ENCODE measurements around the gene MN1.

Gene MN1

GRCh38 chr22:27727673-27728451 is 73.7 kb downstream of the MN1 start:
- peak overlapping the region in 16 of 21 experiments; percentile 19 to 84 (median 70) for H3K27ac ChIP-seq
- no peak overlapping the region for H3K4me3 ChIP-seq

- no peak overlapping the region for H3K4me3 ChIP-seq
- peak overlapping the region in 19 of 21 experiments; percentile 6 to 84 (median 63) for H3K27ac ChIP-seq
Observed at GRCh38 chr22:27726686-27727449, 74.7 kb downstream of the MN1 start.

- Histone ChIP-seq H3K4me3 (no peak overlapping the region), H3K27ac (peak overlapping the region in 18 of 21 experiments; percentile 6 to 84 (median 48))
Observed at GRCh38 chr22:27726331-27726685, 75.2 kb downstream of the MN1 start.

- Histone ChIP-seq H3K4me3 (no peak overlapping the region), H3K27ac (peak overlapping the region in 14 of 21 experiments; percentile 17 to 84 (median 56))
Observed at GRCh38 chr22:27725661-27726060, 75.9 kb downstream of the MN1 start.

GRCh38 chr22:27724709-27725108 is 76.8 kb downstream of the MN1 start:
- Histone ChIP-seq H3K4me3 (no peak overlapping the region), H3K27ac (peak overlapping the region in 5 of 21 experiments; percentile 40 to 73 (median 52))

GRCh38 chr22:27724157-27724556 is 77.4 kb downstream of the MN1 start:
- H3K27ac ChIP-seq, result peak overlapping the region in 4 of 21 experiments; percentile 40 to 68 (median 62)
- no peak overlapping the region for H3K4me3 ChIP-seq

GRCh38 chr22:27723708-27724107 is 77.8 kb downstream of the MN1 start:
- no peak overlapping the region for H3K4me3 ChIP-seq
- H3K27ac ChIP-seq, result peak overlapping the region in 2 of 21 experiments; percentile 65 to 68

- Histone ChIP-seq H3K27ac (peak overlapping the region in 1 of 21 experiments; percentile 65), H3K4me3 (no peak overlapping the region)
Observed at GRCh38 chr22:27723158-27723557, 78.4 kb downstream of the MN1 start.

- peak overlapping the region in 4 of 21 experiments; percentile 30 to 84 (median 65) for H3K27ac ChIP-seq
Observed at GRCh38 chr22:27720860-27721259, 80.7 kb downstream of the MN1 start.

GRCh38 chr22:27719535-27720227 is 81.9 kb downstream of the MN1 start:
- Histone ChIP-seq H3K4me3 (no peak overlapping the region), H3K27ac (peak overlapping the region in 17 of 21 experiments; percentile 18 to 84 (median 64))

More at GRCh38 chr22:27720860-27721259, 80.7 kb downstream of the MN1 start:
- H3K4me3 ChIP-seq, result no peak overlapping the region

GRCh38 chr22:27719036-27719347 is 82.6 kb downstream of the MN1 start:
- H3K27ac ChIP-seq, result peak overlapping the region in 18 of 21 experiments; percentile 18 to 84 (median 64)
- H3K4me3 ChIP-seq, result no peak overlapping the region

- H3K4me3 ChIP-seq, result no peak overlapping the region
- H3K27ac ChIP-seq, result peak overlapping the region in 19 of 21 experiments; percentile 18 to 84 (median 65)
Observed at GRCh38 chr22:27718186-27719035, 83.1 kb downstream of the MN1 start.

- peak overlapping the region in 1 of 21 experiments; percentile 83 for H3K27ac ChIP-seq
- H3K4me3 ChIP-seq, result no peak overlapping the region
Observed at GRCh38 chr22:27717094-27717493, 84.5 kb downstream of the MN1 start.

GRCh38 chr22:27716074-27716473 is 85.5 kb downstream of the MN1 start:
- no peak overlapping the region for H3K4me3 ChIP-seq
- H3K27ac ChIP-seq, result no peak overlapping the region

- Histone ChIP-seq H3K4me3 (no peak overlapping the region), H3K27ac (peak overlapping the region in 3 of 21 experiments; percentile 12 to 52 (median 49))
Observed at GRCh38 chr22:27715106-27715505, 86.5 kb downstream of the MN1 start.

- H3K27ac ChIP-seq, result no peak overlapping the region
- no peak overlapping the region for H3K4me3 ChIP-seq
Observed at GRCh38 chr22:27714068-27714467, 87.5 kb downstream of the MN1 start.

GRCh38 chr22:27713461-27713860 is 88.1 kb downstream of the MN1 start:
- H3K27ac ChIP-seq, result no peak overlapping the region
- no peak overlapping the region for H3K4me3 ChIP-seq

- no peak overlapping the region for H3K27ac ChIP-seq
Observed at GRCh38 chr22:27711756-27712155, 89.8 kb downstream of the MN1 start.

GRCh38 chr22:27711012-27711411 is 90.5 kb downstream of the MN1 start:
- Histone ChIP-seq H3K4me3 (no peak overlapping the region), H3K27ac (no peak overlapping the region)

More at GRCh38 chr22:27711756-27712155, 89.8 kb downstream of the MN1 start:
- H3K4me3 ChIP-seq, result no peak overlapping the region

All from skin epidermis (tissue), 12 donors.